PC-9 (cell line): ENCODE data around the gene GRIFIN.

ENCODE experiments used
- EZH2 ChIP-seq: fragments of 200-600 bp; sonication (generic); IDR thresholded peaks from 2 replicates; pipeline ENCODE4 v1.8.0; 2017; ENCODE audit warnings: antibody characterized with exemption, low read depth
- TF ChIP-seq, protein P1 (sequence below): fragments of 200-600 bp; sonication (generic); conservative IDR thresholded peaks from 2 replicates; pipeline ENCODE4 v1.6.1; 2017; ENCODE audit warnings: mixed run types, antibody characterized with exemption, mild to moderate bottlenecking, moderate library complexity

DNA sequence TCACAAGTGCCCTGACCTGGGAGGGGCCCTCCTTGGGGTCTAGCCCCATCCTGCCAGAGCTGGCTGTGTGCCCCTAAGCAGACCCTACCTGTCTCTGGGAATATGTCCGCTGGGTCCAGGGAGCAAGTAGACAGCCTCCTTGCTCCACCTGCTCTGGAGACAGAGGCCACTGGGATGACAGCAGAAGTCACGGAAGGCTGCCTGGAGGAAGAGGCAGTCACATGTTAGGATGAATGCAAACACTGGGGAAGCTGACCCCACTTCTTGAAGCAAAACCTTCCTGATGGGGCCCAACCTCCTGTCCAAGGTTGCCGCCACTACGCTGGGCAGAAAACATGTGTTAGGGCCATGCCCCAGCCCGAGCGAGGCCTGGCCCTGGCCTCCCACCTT, 31.7 kb upstream of the GRIFIN start:
- TF ChIP-seq, protein P1, sequence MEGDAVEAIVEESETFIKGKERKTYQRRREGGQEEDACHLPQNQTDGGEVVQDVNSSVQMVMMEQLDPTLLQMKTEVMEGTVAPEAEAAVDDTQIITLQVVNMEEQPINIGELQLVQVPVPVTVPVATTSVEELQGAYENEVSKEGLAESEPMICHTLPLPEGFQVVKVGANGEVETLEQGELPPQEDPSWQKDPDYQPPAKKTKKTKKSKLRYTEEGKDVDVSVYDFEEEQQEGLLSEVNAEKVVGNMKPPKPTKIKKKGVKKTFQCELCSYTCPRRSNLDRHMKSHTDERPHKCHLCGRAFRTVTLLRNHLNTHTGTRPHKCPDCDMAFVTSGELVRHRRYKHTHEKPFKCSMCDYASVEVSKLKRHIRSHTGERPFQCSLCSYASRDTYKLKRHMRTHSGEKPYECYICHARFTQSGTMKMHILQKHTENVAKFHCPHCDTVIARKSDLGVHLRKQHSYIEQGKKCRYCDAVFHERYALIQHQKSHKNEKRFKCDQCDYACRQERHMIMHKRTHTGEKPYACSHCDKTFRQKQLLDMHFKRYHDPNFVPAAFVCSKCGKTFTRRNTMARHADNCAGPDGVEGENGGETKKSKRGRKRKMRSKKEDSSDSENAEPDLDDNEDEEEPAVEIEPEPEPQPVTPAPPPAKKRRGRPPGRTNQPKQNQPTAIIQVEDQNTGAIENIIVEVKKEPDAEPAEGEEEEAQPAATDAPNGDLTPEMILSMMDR, result no peak
- TF ChIP-seq EZH2, result no peak
